Mammary epithelial cell (primary cell): ENCODE measurements around the gene ADIPOR1.

Source experiments
- CTCF ChIP-seq, 2 donors: IDR thresholded peaks in 1 of 2; conservative IDR thresholded peaks in 1 of 2; 2 replicates each; pipeline ENCODE4 v1.5.1; 2011 to 2012; ENCODE audit warnings: inconsistent platforms in 2 of 2, low read length in 2 of 2, mild to moderate bottlenecking in 2 of 2, control low read depth in 1 of 2, low read depth in 1 of 2; ENCODE audit not compliant: insufficient read depth in 1 of 2; ENCODE audit errors: extremely low read depth in 1 of 2
- EZH2 ChIP-seq: IDR thresholded peaks from 2 replicates; pipeline ENCODE4 v1.6.1; 2012; ENCODE audit warnings: low read length, inconsistent platforms, borderline replicate concordance

DNA sequence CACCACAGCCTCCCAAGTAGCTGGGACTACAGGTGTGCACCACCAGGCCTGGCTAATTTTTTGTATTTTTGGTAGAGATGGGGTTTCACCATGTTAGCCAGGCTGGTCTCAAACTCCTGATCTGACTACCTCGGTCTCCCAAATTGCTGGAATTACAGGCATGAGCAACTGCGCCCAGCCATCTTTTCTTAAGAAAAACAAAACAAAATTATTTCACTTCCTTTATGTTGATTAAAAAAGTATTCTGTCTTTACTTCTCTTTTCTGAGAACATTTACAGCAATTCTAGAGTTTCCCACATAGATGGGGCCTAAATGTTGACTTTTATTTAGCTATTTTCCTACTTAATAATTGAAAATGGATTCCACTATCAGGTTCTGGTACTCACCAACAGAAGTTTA, 31.8 kb upstream of the ADIPOR1 start:
- TF ChIP-seq CTCF (conservative IDR thresholded peaks at IDR 0.05 in 1 of 2, IDR thresholded peaks at IDR 0.05 in 1 of 2; ENCODE audit: extremely low read depth in 1 of 2, insufficient read depth in 1 of 2, low read depth in 1 of 2, low read length in 2 of 2) (no peak), EZH2 (no peak)
